WTC11 (cell line): ENCODE data around the gene MTURN. TPM values are rescaled to one million over a fixed set of nuclear protein-coding genes. Genes with fewer than 3 reads are reported as not detected.

Source experiments
- ATAC-seq: fragments of 200-7000 bp; cut with Tn5 transposase; 2 replicates; pipeline ENCODE4 v1.10.0; 2021; ENCODE audit warnings: mild to moderate bottlenecking, moderate library complexity
- CTCF ChIA-PET: fragments of 300-600 bp; sonication (Branson Sonifier 250); formaldehyde crosslinking; loops from one replicate; lab custom pipeline; 2021; ENCODE audit warnings: antibody characterized with exemption; lab: Charles Lee
- POLR2A ChIA-PET: fragments of 350-600 bp; sonication (Branson Sonifier 250); formaldehyde crosslinking; loops from one replicate; lab custom pipeline; 2021; ENCODE audit warnings: antibody characterized with exemption; lab: Charles Lee
- DNase-seq: peaks from one replicate; pipeline ENCODE4 v3.0.0; 2021; ENCODE audit warnings: low spot score
- H3K27ac Mint-ChIP-seq: 2 replicates; pipeline ENCODE4 v1.8.0; 2021; ENCODE audit warnings: mixed read lengths
- H3K27me3 Mint-ChIP-seq: 2 replicates; pipeline ENCODE4 v1.8.0; 2021; ENCODE audit warnings: low read depth, mild to moderate bottlenecking, moderate library complexity, mixed read lengths
- H3K36me3 Mint-ChIP-seq: 2 replicates; pipeline ENCODE4 v1.8.0; 2021; ENCODE audit warnings: mixed read lengths
- H3K4me1 Mint-ChIP-seq: 2 replicates; pipeline ENCODE4 v1.8.0; 2022; ENCODE audit warnings: mixed read lengths
- H3K4me3 Mint-ChIP-seq: 2 replicates; pipeline ENCODE4 v1.8.0; 2021; ENCODE audit warnings: mild to moderate bottlenecking, moderate library complexity, mixed read lengths
- H3K9me3 Mint-ChIP-seq: 2 replicates; pipeline ENCODE4 v1.8.0; 2021; ENCODE audit warnings: mixed read lengths
- CBFB ChIP-seq: sonication (generic); formaldehyde crosslinking; IDR thresholded peaks from 2 replicates; pipeline ENCODE4 v1.8.1; 2022; ENCODE audit warnings: mild to moderate bottlenecking, low read depth, missing genetic modification reagents
- ELF4 ChIP-seq: sonication (generic); formaldehyde crosslinking; IDR thresholded peaks from 2 replicates; pipeline ENCODE4 v1.8.1; 2022; ENCODE audit warnings: low read depth, mild to moderate bottlenecking, moderate library complexity, missing genetic modification reagents
- EMX1 ChIP-seq: fragments of 250-450 bp; sonication (Bioruptor Pico); IDR thresholded peaks from 2 replicates; pipeline ENCODE4 v1.8.0; 2021; ENCODE audit warnings: mild to moderate bottlenecking
- FOXJ3 ChIP-seq: sonication (generic); formaldehyde crosslinking; IDR thresholded peaks from 2 replicates; pipeline ENCODE4 v1.9.0; 2021; ENCODE audit warnings: missing genetic modification reagents, mild to moderate bottlenecking, borderline replicate concordance
- FOXK1 ChIP-seq: sonication (generic); formaldehyde crosslinking; IDR thresholded peaks from 2 replicates; pipeline ENCODE4 v1.8.0; 2022; ENCODE audit warnings: mild to moderate bottlenecking, moderate library complexity, missing genetic modification reagents
- FOXP1 ChIP-seq: sonication (generic); formaldehyde crosslinking; IDR thresholded peaks from 2 replicates; pipeline ENCODE4 v1.8.0; 2022; ENCODE audit warnings: missing genetic modification reagents, mild to moderate bottlenecking, moderate library complexity, borderline replicate concordance
- JAZF1 ChIP-seq: fragments of 250-450 bp; sonication (Bioruptor Pico); IDR thresholded peaks from 2 replicates; pipeline ENCODE4 v1.9.0; 2021; ENCODE audit warnings: moderate library complexity, mild to moderate bottlenecking, inconsistent platforms
- KAT7 ChIP-seq: sonication (generic); formaldehyde crosslinking; IDR thresholded peaks from 2 replicates; pipeline ENCODE4 v1.8.1; 2023; ENCODE audit warnings: missing genetic modification reagents, mild to moderate bottlenecking, borderline replicate concordance
- PRRX2 ChIP-seq: fragments of 250-450 bp; sonication (Bioruptor Pico); IDR thresholded peaks from 2 replicates; pipeline ENCODE4 v1.8.0; 2021; ENCODE audit warnings: mild to moderate bottlenecking
- ZNF138 ChIP-seq: sonication (generic); formaldehyde crosslinking; conservative IDR thresholded peaks from 2 replicates; pipeline ENCODE4 v1.8.1; 2022; ENCODE audit warnings: mild to moderate bottlenecking, moderate library complexity, missing genetic modification reagents
- total RNA-seq: library from RNA; stranded (reverse); gene quantifications from 3 replicates; pipeline ENCODE4 v1.2.3, GENCODE V29; 2021
- TF ChIP-seq, protein P1 (sequence below): fragments of 250-450 bp; sonication (Bioruptor Pico); IDR thresholded peaks from 2 replicates; pipeline ENCODE4 v1.9.0; 2021; ENCODE audit warnings: mild to moderate bottlenecking, borderline replicate concordance
- TF ChIP-seq, protein P2 (sequence below): sonication (generic); formaldehyde crosslinking; IDR thresholded peaks from 2 replicates; pipeline ENCODE4 v1.8.0; 2023; ENCODE audit warnings: mild to moderate bottlenecking, missing genetic modification reagents
- TF ChIP-seq, protein P3 (sequence below): fragments of 250-450 bp; sonication (Bioruptor Pico); IDR thresholded peaks from 2 replicates; pipeline ENCODE4 v1.9.0; 2021; ENCODE audit warnings: mild to moderate bottlenecking
- TF ChIP-seq, protein P4 (sequence below): fragments of 250-450 bp; sonication (Bioruptor Pico); conservative IDR thresholded peaks from 2 replicates; pipeline ENCODE4 v1.9.0; 2021; ENCODE audit warnings: mild to moderate bottlenecking
- TF ChIP-seq, protein P5 (sequence below): sonication (generic); formaldehyde crosslinking; IDR thresholded peaks from 2 replicates; pipeline ENCODE4 v1.8.0; 2022; ENCODE audit warnings: mild to moderate bottlenecking, missing genetic modification reagents
- TF ChIP-seq, protein P6 (sequence below): sonication (generic); formaldehyde crosslinking; IDR thresholded peaks from 2 replicates; pipeline ENCODE4 v1.8.1; 2023; ENCODE audit warnings: mild to moderate bottlenecking, missing genetic modification reagents
- TF ChIP-seq, protein P7 (sequence below): sonication (generic); formaldehyde crosslinking; IDR thresholded peaks from 2 replicates; pipeline ENCODE4 v1.8.1; 2023; ENCODE audit warnings: mild to moderate bottlenecking, missing genetic modification reagents
- TF ChIP-seq, protein P8 (sequence below): sonication (generic); formaldehyde crosslinking; IDR thresholded peaks from 2 replicates; pipeline ENCODE4 v1.8.1; 2022; ENCODE audit warnings: low read depth, missing genetic modification reagents, borderline replicate concordance

The MTURN gene
- total RNA-seq, 1 experiment from 2014 or later = 5.0 TPM

DNA sequence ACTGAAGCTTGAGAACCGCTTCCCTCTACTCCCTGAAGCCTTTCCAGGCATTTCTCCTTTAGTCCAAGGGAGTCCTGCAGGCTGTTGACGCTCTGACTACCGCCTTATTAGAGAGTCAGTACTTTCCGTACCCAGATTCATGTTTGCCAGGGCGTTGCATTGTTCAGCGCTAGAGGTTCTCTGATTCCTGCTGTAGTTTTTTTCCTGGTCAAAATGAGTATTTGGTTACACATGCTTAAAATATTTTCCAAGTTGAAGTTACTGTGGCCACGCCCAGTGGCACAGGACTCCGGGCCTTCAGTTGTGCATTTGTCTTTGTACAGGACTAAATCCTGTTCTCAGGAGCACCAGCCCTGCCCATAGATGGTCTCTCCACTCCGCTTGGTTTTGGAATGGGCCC lies 7.9 kb downstream of the MTURN start (continued):
- TF ChIP-seq, protein P1, sequence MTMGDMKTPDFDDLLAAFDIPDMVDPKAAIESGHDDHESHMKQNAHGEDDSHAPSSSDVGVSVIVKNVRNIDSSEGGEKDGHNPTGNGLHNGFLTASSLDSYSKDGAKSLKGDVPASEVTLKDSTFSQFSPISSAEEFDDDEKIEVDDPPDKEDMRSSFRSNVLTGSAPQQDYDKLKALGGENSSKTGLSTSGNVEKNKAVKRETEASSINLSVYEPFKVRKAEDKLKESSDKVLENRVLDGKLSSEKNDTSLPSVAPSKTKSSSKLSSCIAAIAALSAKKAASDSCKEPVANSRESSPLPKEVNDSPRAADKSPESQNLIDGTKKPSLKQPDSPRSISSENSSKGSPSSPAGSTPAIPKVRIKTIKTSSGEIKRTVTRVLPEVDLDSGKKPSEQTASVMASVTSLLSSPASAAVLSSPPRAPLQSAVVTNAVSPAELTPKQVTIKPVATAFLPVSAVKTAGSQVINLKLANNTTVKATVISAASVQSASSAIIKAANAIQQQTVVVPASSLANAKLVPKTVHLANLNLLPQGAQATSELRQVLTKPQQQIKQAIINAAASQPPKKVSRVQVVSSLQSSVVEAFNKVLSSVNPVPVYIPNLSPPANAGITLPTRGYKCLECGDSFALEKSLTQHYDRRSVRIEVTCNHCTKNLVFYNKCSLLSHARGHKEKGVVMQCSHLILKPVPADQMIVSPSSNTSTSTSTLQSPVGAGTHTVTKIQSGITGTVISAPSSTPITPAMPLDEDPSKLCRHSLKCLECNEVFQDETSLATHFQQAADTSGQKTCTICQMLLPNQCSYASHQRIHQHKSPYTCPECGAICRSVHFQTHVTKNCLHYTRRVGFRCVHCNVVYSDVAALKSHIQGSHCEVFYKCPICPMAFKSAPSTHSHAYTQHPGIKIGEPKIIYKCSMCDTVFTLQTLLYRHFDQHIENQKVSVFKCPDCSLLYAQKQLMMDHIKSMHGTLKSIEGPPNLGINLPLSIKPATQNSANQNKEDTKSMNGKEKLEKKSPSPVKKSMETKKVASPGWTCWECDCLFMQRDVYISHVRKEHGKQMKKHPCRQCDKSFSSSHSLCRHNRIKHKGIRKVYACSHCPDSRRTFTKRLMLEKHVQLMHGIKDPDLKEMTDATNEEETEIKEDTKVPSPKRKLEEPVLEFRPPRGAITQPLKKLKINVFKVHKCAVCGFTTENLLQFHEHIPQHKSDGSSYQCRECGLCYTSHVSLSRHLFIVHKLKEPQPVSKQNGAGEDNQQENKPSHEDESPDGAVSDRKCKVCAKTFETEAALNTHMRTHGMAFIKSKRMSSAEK (CRISPR knock-in tag) = no peak

DNA sequence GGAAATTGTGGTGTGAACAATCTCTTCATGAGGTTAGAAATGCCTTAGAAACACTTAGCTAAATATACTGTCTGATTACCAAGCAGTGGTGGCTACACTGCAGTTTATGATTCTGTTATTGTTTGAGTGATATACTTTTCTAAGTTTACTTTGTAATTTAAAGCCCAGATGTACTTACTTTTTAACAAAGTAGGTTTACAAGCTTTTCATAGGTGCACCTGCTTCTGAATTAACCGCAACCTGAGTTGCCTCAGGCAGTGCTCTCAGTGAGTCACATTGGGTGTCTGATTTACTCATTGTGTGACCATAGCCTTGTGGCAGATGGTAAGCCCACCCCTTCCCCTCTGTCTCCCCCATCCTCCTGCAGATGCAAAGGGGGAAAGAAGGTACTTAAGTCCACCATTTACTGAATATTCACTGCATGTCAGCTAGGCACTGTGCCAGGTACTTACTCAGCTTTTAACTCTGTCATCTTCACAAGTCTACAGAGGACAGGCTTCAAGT lies 9.0 kb downstream of the MTURN start:
- Mint-ChIP-seq H3K36me3 (no peaks in the 10 kb centered on the region), H3K27me3 (no peaks in the 10 kb centered on the region), H3K4me3 (no peak overlapping the region), H3K9me3 (no peaks in the 10 kb centered on the region), H3K4me1 (0 out of 2 replicates have a peak, but pooled peaks cover 3% of the 10 kb centered on the region), H3K27ac (no peak overlapping the region)
- ChIA-PET CTCF (no interaction called here), POLR2A (interaction anchor here (0.6 kb wide), 1 partner anchor 167 kb away, joined by 3 read pairs; no protein-coding TSS in a partner anchor)
- no peak for DNase-seq
- no peak for ATAC-seq
- TF ChIP-seq ELF4 (CRISPR knock-in tag) (no peak), FOXK1 (CRISPR knock-in tag) (no peak), JAZF1 (CRISPR knock-in tag) (no peak), FOXP1 (no peak), ZNF138 (no peak), CBFB (no peak), PRRX2 (CRISPR knock-in tag) (no peak), KAT7 (CRISPR knock-in tag) (no peak), FOXJ3 (CRISPR knock-in tag) (no peak), EMX1 (CRISPR knock-in tag) (no peak)
- TF ChIP-seq, protein P2, sequence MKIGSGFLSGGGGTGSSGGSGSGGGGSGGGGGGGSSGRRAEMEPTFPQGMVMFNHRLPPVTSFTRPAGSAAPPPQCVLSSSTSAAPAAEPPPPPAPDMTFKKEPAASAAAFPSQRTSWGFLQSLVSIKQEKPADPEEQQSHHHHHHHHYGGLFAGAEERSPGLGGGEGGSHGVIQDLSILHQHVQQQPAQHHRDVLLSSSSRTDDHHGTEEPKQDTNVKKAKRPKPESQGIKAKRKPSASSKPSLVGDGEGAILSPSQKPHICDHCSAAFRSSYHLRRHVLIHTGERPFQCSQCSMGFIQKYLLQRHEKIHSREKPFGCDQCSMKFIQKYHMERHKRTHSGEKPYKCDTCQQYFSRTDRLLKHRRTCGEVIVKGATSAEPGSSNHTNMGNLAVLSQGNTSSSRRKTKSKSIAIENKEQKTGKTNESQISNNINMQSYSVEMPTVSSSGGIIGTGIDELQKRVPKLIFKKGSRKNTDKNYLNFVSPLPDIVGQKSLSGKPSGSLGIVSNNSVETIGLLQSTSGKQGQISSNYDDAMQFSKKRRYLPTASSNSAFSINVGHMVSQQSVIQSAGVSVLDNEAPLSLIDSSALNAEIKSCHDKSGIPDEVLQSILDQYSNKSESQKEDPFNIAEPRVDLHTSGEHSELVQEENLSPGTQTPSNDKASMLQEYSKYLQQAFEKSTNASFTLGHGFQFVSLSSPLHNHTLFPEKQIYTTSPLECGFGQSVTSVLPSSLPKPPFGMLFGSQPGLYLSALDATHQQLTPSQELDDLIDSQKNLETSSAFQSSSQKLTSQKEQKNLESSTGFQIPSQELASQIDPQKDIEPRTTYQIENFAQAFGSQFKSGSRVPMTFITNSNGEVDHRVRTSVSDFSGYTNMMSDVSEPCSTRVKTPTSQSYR = no peak
- TF ChIP-seq, protein P3, sequence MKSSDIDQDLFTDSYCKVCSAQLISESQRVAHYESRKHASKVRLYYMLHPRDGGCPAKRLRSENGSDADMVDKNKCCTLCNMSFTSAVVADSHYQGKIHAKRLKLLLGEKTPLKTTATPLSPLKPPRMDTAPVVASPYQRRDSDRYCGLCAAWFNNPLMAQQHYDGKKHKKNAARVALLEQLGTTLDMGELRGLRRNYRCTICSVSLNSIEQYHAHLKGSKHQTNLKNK = no peak
- TF ChIP-seq, protein P4, sequence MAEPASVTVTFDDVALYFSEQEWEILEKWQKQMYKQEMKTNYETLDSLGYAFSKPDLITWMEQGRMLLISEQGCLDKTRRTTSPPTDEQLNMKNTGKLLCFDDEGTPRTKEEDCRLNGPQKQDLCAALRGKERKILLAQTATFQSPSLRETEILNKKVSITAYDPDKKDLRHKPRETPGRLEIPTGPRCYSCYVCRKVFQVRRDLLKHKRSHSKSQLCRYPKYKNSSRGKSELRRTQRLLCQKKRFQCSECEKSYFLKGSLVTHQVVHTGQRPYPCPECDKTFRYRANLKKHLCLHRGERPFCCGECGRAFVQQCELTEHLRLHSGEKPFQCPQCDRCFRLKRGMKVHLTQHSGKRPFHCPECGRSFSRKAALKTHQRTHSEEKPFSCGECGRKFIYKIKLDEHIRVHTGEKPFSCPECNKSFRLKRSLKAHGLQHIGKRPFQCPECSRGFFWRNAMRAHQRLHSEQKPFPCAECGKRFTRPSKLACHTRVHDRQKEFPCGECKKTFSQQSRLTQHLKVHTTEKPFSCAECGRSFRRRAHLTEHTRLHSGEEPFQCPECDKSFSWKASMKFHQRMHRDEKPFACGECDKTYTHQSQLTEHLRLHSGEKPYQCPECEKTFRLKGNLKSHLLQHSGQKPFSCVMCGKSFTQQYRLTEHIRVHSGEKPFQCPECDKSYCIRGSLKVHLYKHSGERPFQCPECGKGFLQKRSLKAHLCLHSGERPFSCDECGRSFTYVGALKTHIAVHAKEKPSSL = no peak
- TF ChIP-seq, protein P5, sequence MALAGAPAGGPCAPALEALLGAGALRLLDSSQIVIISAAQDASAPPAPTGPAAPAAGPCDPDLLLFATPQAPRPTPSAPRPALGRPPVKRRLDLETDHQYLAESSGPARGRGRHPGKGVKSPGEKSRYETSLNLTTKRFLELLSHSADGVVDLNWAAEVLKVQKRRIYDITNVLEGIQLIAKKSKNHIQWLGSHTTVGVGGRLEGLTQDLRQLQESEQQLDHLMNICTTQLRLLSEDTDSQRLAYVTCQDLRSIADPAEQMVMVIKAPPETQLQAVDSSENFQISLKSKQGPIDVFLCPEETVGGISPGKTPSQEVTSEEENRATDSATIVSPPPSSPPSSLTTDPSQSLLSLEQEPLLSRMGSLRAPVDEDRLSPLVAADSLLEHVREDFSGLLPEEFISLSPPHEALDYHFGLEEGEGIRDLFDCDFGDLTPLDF = no peak
- TF ChIP-seq, protein P6, sequence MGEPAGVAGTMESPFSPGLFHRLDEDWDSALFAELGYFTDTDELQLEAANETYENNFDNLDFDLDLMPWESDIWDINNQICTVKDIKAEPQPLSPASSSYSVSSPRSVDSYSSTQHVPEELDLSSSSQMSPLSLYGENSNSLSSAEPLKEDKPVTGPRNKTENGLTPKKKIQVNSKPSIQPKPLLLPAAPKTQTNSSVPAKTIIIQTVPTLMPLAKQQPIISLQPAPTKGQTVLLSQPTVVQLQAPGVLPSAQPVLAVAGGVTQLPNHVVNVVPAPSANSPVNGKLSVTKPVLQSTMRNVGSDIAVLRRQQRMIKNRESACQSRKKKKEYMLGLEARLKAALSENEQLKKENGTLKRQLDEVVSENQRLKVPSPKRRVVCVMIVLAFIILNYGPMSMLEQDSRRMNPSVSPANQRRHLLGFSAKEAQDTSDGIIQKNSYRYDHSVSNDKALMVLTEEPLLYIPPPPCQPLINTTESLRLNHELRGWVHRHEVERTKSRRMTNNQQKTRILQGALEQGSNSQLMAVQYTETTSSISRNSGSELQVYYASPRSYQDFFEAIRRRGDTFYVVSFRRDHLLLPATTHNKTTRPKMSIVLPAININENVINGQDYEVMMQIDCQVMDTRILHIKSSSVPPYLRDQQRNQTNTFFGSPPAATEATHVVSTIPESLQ (CRISPR knock-in tag) = no peak
- TF ChIP-seq, protein P7, sequence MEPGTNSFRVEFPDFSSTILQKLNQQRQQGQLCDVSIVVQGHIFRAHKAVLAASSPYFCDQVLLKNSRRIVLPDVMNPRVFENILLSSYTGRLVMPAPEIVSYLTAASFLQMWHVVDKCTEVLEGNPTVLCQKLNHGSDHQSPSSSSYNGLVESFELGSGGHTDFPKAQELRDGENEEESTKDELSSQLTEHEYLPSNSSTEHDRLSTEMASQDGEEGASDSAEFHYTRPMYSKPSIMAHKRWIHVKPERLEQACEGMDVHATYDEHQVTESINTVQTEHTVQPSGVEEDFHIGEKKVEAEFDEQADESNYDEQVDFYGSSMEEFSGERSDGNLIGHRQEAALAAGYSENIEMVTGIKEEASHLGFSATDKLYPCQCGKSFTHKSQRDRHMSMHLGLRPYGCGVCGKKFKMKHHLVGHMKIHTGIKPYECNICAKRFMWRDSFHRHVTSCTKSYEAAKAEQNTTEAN = no peak
- TF ChIP-seq, protein P8, sequence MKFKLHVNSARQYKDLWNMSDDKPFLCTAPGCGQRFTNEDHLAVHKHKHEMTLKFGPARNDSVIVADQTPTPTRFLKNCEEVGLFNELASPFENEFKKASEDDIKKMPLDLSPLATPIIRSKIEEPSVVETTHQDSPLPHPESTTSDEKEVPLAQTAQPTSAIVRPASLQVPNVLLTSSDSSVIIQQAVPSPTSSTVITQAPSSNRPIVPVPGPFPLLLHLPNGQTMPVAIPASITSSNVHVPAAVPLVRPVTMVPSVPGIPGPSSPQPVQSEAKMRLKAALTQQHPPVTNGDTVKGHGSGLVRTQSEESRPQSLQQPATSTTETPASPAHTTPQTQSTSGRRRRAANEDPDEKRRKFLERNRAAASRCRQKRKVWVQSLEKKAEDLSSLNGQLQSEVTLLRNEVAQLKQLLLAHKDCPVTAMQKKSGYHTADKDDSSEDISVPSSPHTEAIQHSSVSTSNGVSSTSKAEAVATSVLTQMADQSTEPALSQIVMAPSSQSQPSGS = no peak
